HepG2 (cell line): ENCODE data around the gene SYPL2. TPM values are rescaled to one million over a fixed set of nuclear protein-coding genes. Genes with fewer than 3 reads are reported as not detected.

ENCODE experiments used
- ATAC-seq: fragments of 200-7000 bp; cut with Tn5 transposase; 3 replicates; pipeline ENCODE4 v1.9.1; 2020; ENCODE audit warnings: mild to moderate bottlenecking, moderate library complexity
- BruUV-seq: library from RNA; stranded (reverse); fragments of 400-500 nt; replicated peaks from 2 replicates; lab custom pipeline; 2021; lab: Mats Ljungman, UMichigan
- CTCF ChIA-PET: fragments of 300-600 bp; formaldehyde crosslinking; extraction: SDS; loops from one replicate; lab custom pipeline; 2021; ENCODE audit warnings: low total read pairs, inconsistent platforms, low intra/inter-chr PET ratio; lab: Yijun Ruan, JAX
- POLR2A ChIA-PET: fragments of 350-600 bp; sonication (Branson Sonifier 250); formaldehyde crosslinking; loops from one replicate; lab custom pipeline; 2020; ENCODE audit warnings: antibody characterized with exemption, inconsistent platforms; lab: Yijun Ruan, JAX
- DNase-seq: peaks from one replicate; pipeline ENCODE4 v3.0.0-alpha.2; 2015; ENCODE audit warnings: low spot score
- FAIRE-seq: peaks from 3 replicates; lab custom pipeline; 2011; peaks lifted over from hg19 to GRCh38; lab: Jason Lieb, UNC
- H2AFZ ChIP-seq: one replicate; pipeline ENCODE4 v1.6.1; 2011; ENCODE audit warnings: low read length, inconsistent platforms
- H3K27ac ChIP-seq: fragments of 300-600 bp; 3 replicates; pipeline ENCODE4 v1.8.0; 2011; ENCODE audit warnings: mixed run types, mild to moderate bottlenecking, mixed read lengths, low read length, inconsistent platforms; ENCODE audit not compliant: insufficient read depth; ENCODE audit errors: extremely low read length
- H3K27me3 ChIP-seq, 2 experiments: fragments of 200-600 bp in 1 of 2; 2 replicates in 1 of 2; 3 replicates in 1 of 2; pipeline versions ENCODE4 v1.6.0 to v1.8.0; 2011; ENCODE audit warnings: low read length in 2 of 2, mild to moderate bottlenecking in 2 of 2, moderate library complexity in 2 of 2, inconsistent platforms in 1 of 2; ENCODE audit not compliant: insufficient read depth in 2 of 2, control insufficient read depth in 1 of 2
- H3K36me3 ChIP-seq, 2 experiments: fragments of 200-600 bp in 1 of 2; replicated peaks in 1 of 2; 2 replicates in 1 of 2; 3 replicates in 1 of 2; pipeline versions ENCODE4 v1.5.1 to v1.8.0; 2011; ENCODE audit warnings: low read length in 2 of 2, inconsistent platforms in 1 of 2; ENCODE audit not compliant: insufficient read depth in 2 of 2, control insufficient read depth in 1 of 2
- H3K4me1 ChIP-seq: 2 replicates; pipeline ENCODE4 v1.5.1; 2012; ENCODE audit warnings: low read length, inconsistent platforms; ENCODE audit not compliant: insufficient read depth
- H3K4me2 ChIP-seq: 2 replicates; pipeline ENCODE4 v1.6.0; 2011; ENCODE audit warnings: low read depth, low read length, inconsistent platforms
- H3K4me3 ChIP-seq, 3 experiments: fragments of 200-600 bp in 1 of 3; sonication (generic), shearing (Covaris generic) in 1 of 3; replicated peaks in 1 of 3; 2 replicates each; pipeline ENCODE4 v1.5.1; 2011 to 2016; ENCODE audit warnings: low read length in 3 of 3, inconsistent platforms in 2 of 3, low read depth in 2 of 3, mild to moderate bottlenecking in 2 of 3, control low read depth in 1 of 3, mixed read lengths in 1 of 3; ENCODE audit not compliant: insufficient read depth in 1 of 3
- H3K79me2 ChIP-seq: one replicate; pipeline ENCODE4 v1.6.1; 2011; ENCODE audit warnings: low read length, inconsistent platforms; ENCODE audit not compliant: insufficient read depth
- H3K9ac ChIP-seq: 2 replicates; pipeline ENCODE4 v1.6.0; 2011; ENCODE audit warnings: mild to moderate bottlenecking, low read depth, low read length, inconsistent platforms; ENCODE audit not compliant: insufficient read depth
- H3K9me3 ChIP-seq: 2 replicates; pipeline ENCODE4 v1.5.1; 2012; ENCODE audit warnings: mild to moderate bottlenecking, low read length
- H4K20me1 ChIP-seq: 2 replicates; pipeline ENCODE4 v1.6.0; 2011; ENCODE audit warnings: inconsistent platforms, mild to moderate bottlenecking, low read length, moderate library complexity; ENCODE audit not compliant: insufficient read depth
- SMC3 ChIP-seq: IDR thresholded peaks from 2 replicates; pipeline ENCODE4 v1.6.1; 2011; ENCODE audit warnings: low read length, improper control_type of control experiment
- STAG1 ChIP-seq: sonication (generic); formaldehyde crosslinking; IDR thresholded peaks from 2 replicates; pipeline ENCODE4 v1.4.0; 2020; ENCODE audit warnings: missing genetic modification reagents
- ZNF672 ChIP-seq: sonication (generic); formaldehyde crosslinking; IDR thresholded peaks from 2 replicates; pipeline ENCODE4 v1.8.1; 2022; ENCODE audit warnings: missing genetic modification reagents
- WGBS: methylation state at CpG from one replicate; pipeline ENCODE4 v1.1.6; 2017; ENCODE audit warnings: low lambda C conversion rate; 5-methylcytosine and 5-hydroxymethylcytosine counted together
- in situ Hi-C: cut with HindIII; loops from 2 replicates; pipeline ENCODE4 v1.10.0; 2017; ENCODE audit warnings: low pct_unique_long_range_greater_than_20kb; ENCODE audit not compliant: extremely low pct_ligation_motif_present
- intact Hi-C: fragments of 100-400 bp; cut with micrococcal nuclease; formaldehyde crosslinking; loops from one replicate; pipeline ENCODE4 v1.10.0; 2022; ENCODE audit not compliant: unreplicated experiment
- polyA plus RNA-seq, 8 experiments: library from polyadenylated mRNA; depleted of rRNA in 3 of 8; stranded (reverse) in 7 of 8; unstranded in 1 of 8; fragments of >200 nt; fragmentation: Illumina TruSeq in 4 of 8; extraction: Trizol in 4 of 8; gene quantifications; 2 replicates each; pipeline versions ENCODE4 v1.2.1 to v1.2.3, GENCODE V29; 2011 to 2016; ENCODE audit warnings: low read depth in 4 of 8, missing spikeins in 1 of 8, mixed read lengths in 1 of 8; ENCODE audit not compliant: insufficient read depth in 1 of 8
- total RNA-seq, 5 experiments: library from RNA; depleted of rRNA; stranded (reverse); fragments of >200 nt; fragmentation: Illumina TruSeq; extraction: Trizol; gene quantifications; 2 replicates each; pipeline ENCODE4 v1.2.3, GENCODE V29; 2016; ENCODE audit warnings: low read depth in 1 of 5
- TF ChIP-seq, protein P1 (sequence below): sonication (generic); formaldehyde crosslinking; IDR thresholded peaks from 2 replicates; pipeline ENCODE4 v1.5.0; 2020; ENCODE audit warnings: mild to moderate bottlenecking, missing genetic modification reagents, moderate library complexity
- TF ChIP-seq, protein P2 (sequence below): sonication (generic); formaldehyde crosslinking; IDR thresholded peaks from 2 replicates; pipeline ENCODE4 v1.4.0; 2020; ENCODE audit warnings: missing genetic modification reagents

SYPL2 gene
- total and polyA plus RNA-seq, 2 of the 13 experiments (the other 11 are each of a cell fraction or from before 2014, with no cell fraction given), result 0.17 to 0.24 TPM

DNA sequence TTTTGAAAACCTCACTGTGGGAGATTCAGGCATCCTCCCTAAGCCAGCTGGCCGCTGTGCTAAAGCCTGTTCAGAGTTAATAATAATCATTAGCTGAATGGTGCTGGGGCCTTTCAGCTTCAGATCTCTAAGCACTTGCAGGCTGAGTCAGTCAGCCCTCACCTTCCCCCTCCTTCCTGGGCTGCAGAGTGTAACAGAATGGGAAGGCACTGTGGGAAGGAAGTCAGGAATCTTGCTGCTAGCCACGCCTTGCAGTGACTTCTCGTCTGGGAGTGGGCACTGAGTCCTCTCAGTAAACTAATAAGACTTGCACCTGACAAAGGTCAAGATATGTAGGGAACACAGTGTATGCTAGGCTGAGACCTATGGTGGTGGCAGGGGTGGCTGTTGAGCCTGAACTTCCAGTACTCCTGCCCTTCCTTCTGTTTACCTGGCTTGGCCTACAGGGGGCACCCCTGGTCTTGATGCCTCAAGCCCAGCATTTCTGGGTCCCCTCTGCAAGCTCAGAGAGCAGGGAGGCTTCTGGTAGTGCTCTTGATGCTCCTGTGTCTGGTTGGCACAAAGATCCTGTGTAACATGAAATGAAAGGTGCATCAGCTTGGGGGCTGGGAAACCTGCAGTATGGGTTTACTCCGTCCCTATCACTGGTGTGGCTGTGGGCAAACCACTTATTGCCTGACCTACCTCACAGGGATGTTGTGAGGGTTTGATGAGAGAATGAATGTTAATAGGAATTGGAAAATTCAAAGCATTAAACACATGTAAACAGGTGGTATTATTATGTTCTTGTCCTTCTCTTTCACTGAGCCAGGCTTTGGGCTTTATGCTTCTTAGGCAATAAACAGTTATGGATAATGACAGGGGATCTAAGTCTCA is 33.6 kb downstream of the SYPL2 start:
- DNase-seq (peak; percentile 45), ATAC-seq (peak; percentile 71), FAIRE-seq (no peak)
- no peaks in the 10 kb centered on the region for H4K20me1 ChIP-seq
- TF ChIP-seq, protein P1, sequence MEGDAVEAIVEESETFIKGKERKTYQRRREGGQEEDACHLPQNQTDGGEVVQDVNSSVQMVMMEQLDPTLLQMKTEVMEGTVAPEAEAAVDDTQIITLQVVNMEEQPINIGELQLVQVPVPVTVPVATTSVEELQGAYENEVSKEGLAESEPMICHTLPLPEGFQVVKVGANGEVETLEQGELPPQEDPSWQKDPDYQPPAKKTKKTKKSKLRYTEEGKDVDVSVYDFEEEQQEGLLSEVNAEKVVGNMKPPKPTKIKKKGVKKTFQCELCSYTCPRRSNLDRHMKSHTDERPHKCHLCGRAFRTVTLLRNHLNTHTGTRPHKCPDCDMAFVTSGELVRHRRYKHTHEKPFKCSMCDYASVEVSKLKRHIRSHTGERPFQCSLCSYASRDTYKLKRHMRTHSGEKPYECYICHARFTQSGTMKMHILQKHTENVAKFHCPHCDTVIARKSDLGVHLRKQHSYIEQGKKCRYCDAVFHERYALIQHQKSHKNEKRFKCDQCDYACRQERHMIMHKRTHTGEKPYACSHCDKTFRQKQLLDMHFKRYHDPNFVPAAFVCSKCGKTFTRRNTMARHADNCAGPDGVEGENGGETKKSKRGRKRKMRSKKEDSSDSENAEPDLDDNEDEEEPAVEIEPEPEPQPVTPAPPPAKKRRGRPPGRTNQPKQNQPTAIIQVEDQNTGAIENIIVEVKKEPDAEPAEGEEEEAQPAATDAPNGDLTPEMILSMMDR (CRISPR knock-in tag), result peak; percentile 74
- peak; percentile 39 for TF ChIP-seq STAG1 (CRISPR knock-in tag)
- TF ChIP-seq, protein P2, sequence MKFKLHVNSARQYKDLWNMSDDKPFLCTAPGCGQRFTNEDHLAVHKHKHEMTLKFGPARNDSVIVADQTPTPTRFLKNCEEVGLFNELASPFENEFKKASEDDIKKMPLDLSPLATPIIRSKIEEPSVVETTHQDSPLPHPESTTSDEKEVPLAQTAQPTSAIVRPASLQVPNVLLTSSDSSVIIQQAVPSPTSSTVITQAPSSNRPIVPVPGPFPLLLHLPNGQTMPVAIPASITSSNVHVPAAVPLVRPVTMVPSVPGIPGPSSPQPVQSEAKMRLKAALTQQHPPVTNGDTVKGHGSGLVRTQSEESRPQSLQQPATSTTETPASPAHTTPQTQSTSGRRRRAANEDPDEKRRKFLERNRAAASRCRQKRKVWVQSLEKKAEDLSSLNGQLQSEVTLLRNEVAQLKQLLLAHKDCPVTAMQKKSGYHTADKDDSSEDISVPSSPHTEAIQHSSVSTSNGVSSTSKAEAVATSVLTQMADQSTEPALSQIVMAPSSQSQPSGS (CRISPR knock-in tag), result no peak
- TF ChIP-seq ZNF672 (CRISPR knock-in tag), result no peak
- TF ChIP-seq SMC3, result peak; percentile 31; the same call in 1 of the 2 replicates
- WGBS, result 84% methylated on average over 4 of the region's 4 CpGs
- H2AFZ ChIP-seq, result no peak overlapping the region
- POLR2A ChIA-PET, result interaction anchor here (1.1 kb wide), 1 partner anchor 32 kb away, joined by 3 read pairs; no protein-coding TSS in a partner anchor
- H3K27me3 ChIP-seq, result no peaks in the 10 kb centered on the region
- H3K27ac ChIP-seq, result no peak overlapping the region
- no TSS peak for BruUV-seq
- no peaks in the 10 kb centered on the region for H3K9me3 ChIP-seq
- in situ Hi-C loops (no loop called here), intact Hi-C loops (no loop called here)
- no peak overlapping the region for H3K9ac ChIP-seq
- H3K4me1 ChIP-seq, result peaks cover 4% of the 10 kb centered on the region
- H3K4me2 ChIP-seq, result no peak overlapping the region
- H3K36me3 ChIP-seq, result peaks cover 2 to 6% of the 10 kb centered on the region in 2 experiments; a peak in 2 of 5 replicates
- no peak overlapping the region for H3K4me3 ChIP-seq
- CTCF ChIA-PET, result interaction anchor here (5.1 kb wide), 1 partner anchor 33 kb away, joined by 81 read pairs; no protein-coding TSS in a partner anchor
- no peaks in the 10 kb centered on the region for H3K79me2 ChIP-seq
